Esophagus (tissue), 2 donors: ENCODE results near the gene KDM2A. TPM values are rescaled to one million over a fixed set of nuclear protein-coding genes. Genes with fewer than 3 reads are reported as not detected.

Source experiments
- H3K27ac ChIP-seq, 2 donors: one replicate each; pipeline ENCODE4 v1.5.1; 2013; ENCODE audit warnings: low read depth in 2 of 2, mild to moderate bottlenecking in 2 of 2, inconsistent platforms in 1 of 2, low read length in 1 of 2, moderate library complexity in 1 of 2
- H3K27me3 ChIP-seq, 2 donors: one replicate each; pipeline ENCODE4 v1.6.1; 2013; ENCODE audit warnings: low read length in 2 of 2, control low read depth in 1 of 2, mild to moderate bottlenecking in 1 of 2; ENCODE audit not compliant: insufficient read depth in 2 of 2, control insufficient read depth in 1 of 2
- H3K36me3 ChIP-seq, 2 donors: one replicate each; pipeline ENCODE4 v1.6.1; 2013; ENCODE audit warnings: low read length in 1 of 2; ENCODE audit not compliant: control insufficient read depth in 2 of 2, insufficient read depth in 2 of 2
- H3K4me1 ChIP-seq, 2 donors: one replicate each; pipeline ENCODE4 v1.6.1; 2013; ENCODE audit warnings: low read length in 1 of 2; ENCODE audit not compliant: control insufficient read depth in 2 of 2, insufficient read depth in 2 of 2
- H3K4me3 ChIP-seq, 2 donors: one replicate each; pipeline ENCODE4 v1.5.1; 2013; ENCODE audit warnings: low read length in 2 of 2, mild to moderate bottlenecking in 2 of 2, low read depth in 1 of 2, moderate library complexity in 1 of 2
- H3K9me3 ChIP-seq, 2 donors: one replicate each; pipeline ENCODE4 v1.6.1; 2013; ENCODE audit warnings: mild to moderate bottlenecking in 2 of 2, low read depth in 1 of 2, low read length in 1 of 2, moderate library complexity in 1 of 2; ENCODE audit not compliant: control insufficient read depth in 2 of 2, insufficient read depth in 1 of 2
- WGBS, 2 donors: extraction: QIAGEN DNeasy Blood & Tissue Kit; methylation state at CpG; one replicate each; pipeline ENCODE4 v1.1.7; 2013; 5-methylcytosine and 5-hydroxymethylcytosine counted together
- polyA plus RNA-seq, 2 donors: library from polyadenylated mRNA; stranded (reverse); fragments of 200-250 nt; gene quantifications; one replicate each; pipeline ENCODE4 v1.2.3, GENCODE V29; 2013
- donor health status: healthy with polysubstance abuse.
- donor health status: Bipolar disorder and iron deficiency.

Gene KDM2A
- polyA plus RNA-seq, 2 donors: 36.8 to 54.9 TPM

GRCh38 chr11:67272327-67273259, 153.5 kb downstream of the KDM2A start:
- Histone ChIP-seq H3K27me3 (no peaks in the 10 kb centered on the region), H3K9me3 (no peaks in the 10 kb centered on the region), H3K4me1 (peaks cover 37 to 72% of the 10 kb centered on the region in 2 donors), H3K4me3 (no peak overlapping the region), H3K27ac (peak overlapping the region; percentile 45 to 76), H3K36me3 (peaks cover 0 to 49% of the 10 kb centered on the region in 2 donors)
- 60 to 61% methylated on average over 23 of the region's 23 CpGs for WGBS, 2 donors

- Histone ChIP-seq H3K27ac (peak overlapping the region; percentile 38 to 76), H3K9me3 (no peaks in the 10 kb centered on the region), H3K27me3 (no peaks in the 10 kb centered on the region), H3K36me3 (peaks cover 0 to 44% of the 10 kb centered on the region in 2 donors), H3K4me3 (no peak overlapping the region), H3K4me1 (peaks cover 36 to 72% of the 10 kb centered on the region in 2 donors)
- 31 to 40% methylated on average over 14 of the region's 14 CpGs for WGBS, 2 donors
Observed at GRCh38 chr11:67273260-67273990, 154.4 kb downstream of the KDM2A start.

GRCh38 chr11:67274768-67275605, 155.9 kb downstream of the KDM2A start:
- peaks cover 4 to 48% of the 10 kb centered on the region in 2 donors for H3K36me3 ChIP-seq
- H3K27me3 ChIP-seq: no peaks in the 10 kb centered on the region
- no peaks in the 10 kb centered on the region for H3K9me3 ChIP-seq
- H3K4me1 ChIP-seq: peaks cover 23 to 66% of the 10 kb centered on the region in 2 donors
- H3K27ac ChIP-seq: peak overlapping the region; percentile 57 to 70
- WGBS, 2 donors: 62 to 63% methylated on average over 35 of the region's 35 CpGs
- no peak overlapping the region for H3K4me3 ChIP-seq

- Histone ChIP-seq H3K4me3 (no peak overlapping the region), H3K4me1 (peaks cover 22 to 58% of the 10 kb centered on the region in 2 donors)
Observed at GRCh38 chr11:67275606-67276409, 156.7 kb downstream of the KDM2A start.

GRCh38 chr11:67276781-67277230, 157.7 kb downstream of the KDM2A start:
- Histone ChIP-seq H3K4me3 (peak overlapping the region in 1 of 2 donors; percentile 30), H3K27me3 (no peaks in the 10 kb centered on the region), H3K4me1 (peaks cover 21 to 54% of the 10 kb centered on the region in 2 donors), H3K36me3 (peaks cover 13 to 62% of the 10 kb centered on the region in 2 donors), H3K27ac (peak overlapping the region; percentile 93 to 96), H3K9me3 (no peaks in the 10 kb centered on the region)
- WGBS, 2 donors: 28 to 36% methylated on average over 16 of the region's 16 CpGs

More at GRCh38 chr11:67275606-67276409, 156.7 kb downstream of the KDM2A start:
- H3K9me3 ChIP-seq: no peaks in the 10 kb centered on the region
- 78 to 79% methylated on average over 17 of the region's 17 CpGs for WGBS, 2 donors
- no peaks in the 10 kb centered on the region for H3K27me3 ChIP-seq
- peak overlapping the region; percentile 70 to 93 for H3K27ac ChIP-seq
- H3K36me3 ChIP-seq: peaks cover 5 to 56% of the 10 kb centered on the region in 2 donors

GRCh38 chr11:67277231-67277961, 158.3 kb downstream of the KDM2A start:
- Histone ChIP-seq H3K27ac (peak overlapping the region; percentile 93 to 96), H3K4me1 (peaks cover 18 to 48% of the 10 kb centered on the region in 2 donors), H3K27me3 (no peaks in the 10 kb centered on the region), H3K4me3 (peak overlapping the region; percentile 12 to 30), H3K36me3 (peaks cover 13 to 61% of the 10 kb centered on the region in 2 donors), H3K9me3 (no peaks in the 10 kb centered on the region)
- WGBS, 2 donors: 13 to 26% methylated on average over 24 of the region's 24 CpGs

GRCh38 chr11:67278135-67278938, 159.3 kb downstream of the KDM2A start:
- WGBS, 2 donors: 76 to 81% methylated on average over 13 to 14 of the region's 14 CpGs
- Histone ChIP-seq H3K27me3 (no peaks in the 10 kb centered on the region), H3K36me3 (peaks cover 20 to 62% of the 10 kb centered on the region in 2 donors), H3K4me1 (peaks cover 16 to 39% of the 10 kb centered on the region in 2 donors), H3K4me3 (peak overlapping the region in 1 of 2 donors; percentile 12), H3K27ac (peak overlapping the region; percentile 82 to 96), H3K9me3 (no peaks in the 10 kb centered on the region)
